HepG2 (cell line): Measurements from ENCODE around the gene DLEC1. TPM values are rescaled to one million over a fixed set of nuclear protein-coding genes. Genes with fewer than 3 reads are reported as not detected.

Experiments used
- AGO2 ChIP-seq: fragments of 200-400 bp; formaldehyde crosslinking; optimal IDR thresholded peaks from 2 replicates; pipeline ENCODE3; 2017; ENCODE audit warnings: mild to moderate bottlenecking, low read depth, low read length, moderate library complexity
- HDAC1 ChIP-seq: sonication (generic); formaldehyde crosslinking; IDR thresholded peaks from 2 replicates; pipeline ENCODE4 v1.5.1; 2020; ENCODE audit warnings: mild to moderate bottlenecking, missing genetic modification reagents
- SALL1 ChIP-seq: sonication (generic); formaldehyde crosslinking; IDR thresholded peaks from 2 replicates; pipeline ENCODE4 v1.8.0; 2022; ENCODE audit warnings: mild to moderate bottlenecking, missing genetic modification reagents
- SIN3B ChIP-seq: fragments of 150-350 bp; IDR thresholded peaks from 2 replicates; pipeline ENCODE4 v1.6.1; 2014; ENCODE audit warnings: low read length
- STAG1 ChIP-seq: sonication (generic); formaldehyde crosslinking; IDR thresholded peaks from 2 replicates; pipeline ENCODE4 v1.4.0; 2020; ENCODE audit warnings: missing genetic modification reagents
- UBTF ChIP-seq: sonication (generic); formaldehyde crosslinking; IDR thresholded peaks from 2 replicates; pipeline ENCODE4 v1.4.0; 2020; ENCODE audit warnings: mild to moderate bottlenecking, missing genetic modification reagents
- ZBED4 ChIP-seq: sonication (generic); formaldehyde crosslinking; IDR thresholded peaks from 2 replicates; pipeline ENCODE4 v1.4.0; 2020; ENCODE audit warnings: missing genetic modification reagents, borderline replicate concordance
- ZBTB7B ChIP-seq: sonication (generic); formaldehyde crosslinking; IDR thresholded peaks from 2 replicates; pipeline ENCODE4 v1.4.0; 2020; ENCODE audit warnings: missing genetic modification reagents
- ZC3H13 ChIP-seq: sonication (generic); formaldehyde crosslinking; IDR thresholded peaks from 2 replicates; pipeline ENCODE4 v1.8.1; 2023; ENCODE audit warnings: mild to moderate bottlenecking, missing genetic modification reagents, moderate library complexity
- ZKSCAN5 ChIP-seq: sonication (generic); formaldehyde crosslinking; IDR thresholded peaks from 2 replicates; pipeline ENCODE4 v1.5.1; 2020; ENCODE audit warnings: mild to moderate bottlenecking, missing genetic modification reagents
- ZKSCAN8 ChIP-seq: IDR thresholded peaks from 2 replicates; pipeline ENCODE4 v1.6.1; 2016; ENCODE audit warnings: borderline replicate concordance, missing genetic modification reagents, missing compliant biosample characterization
- ZNF253 ChIP-seq: sonication (generic); formaldehyde crosslinking; IDR thresholded peaks from 2 replicates; pipeline ENCODE4 v1.8.0; 2022; ENCODE audit warnings: mild to moderate bottlenecking, missing genetic modification reagents, borderline replicate concordance
- ZNF275 ChIP-seq: sonication (generic); formaldehyde crosslinking; IDR thresholded peaks from 2 replicates; pipeline ENCODE4 v1.8.0; 2022; ENCODE audit warnings: missing genetic modification reagents, mild to moderate bottlenecking, inconsistent platforms, borderline replicate concordance
- ZNF33B ChIP-seq: sonication (generic); formaldehyde crosslinking; IDR thresholded peaks from 2 replicates; pipeline ENCODE4 v1.5.1; 2020; ENCODE audit warnings: mild to moderate bottlenecking, missing genetic modification reagents
- ZNF451 ChIP-seq: sonication (generic); formaldehyde crosslinking; IDR thresholded peaks from 2 replicates; pipeline ENCODE4 v1.5.0; 2020; ENCODE audit warnings: mild to moderate bottlenecking, missing genetic modification reagents
- ZNF543 ChIP-seq: sonication (generic); formaldehyde crosslinking; IDR thresholded peaks from 2 replicates; pipeline ENCODE4 v1.4.0; 2020; ENCODE audit warnings: mild to moderate bottlenecking, missing genetic modification reagents
- ZNF557 ChIP-seq: sonication (generic); formaldehyde crosslinking; IDR thresholded peaks from 2 replicates; pipeline ENCODE4 v1.4.0; 2020; ENCODE audit warnings: missing genetic modification reagents
- ZNF607 ChIP-seq: sonication (generic); formaldehyde crosslinking; IDR thresholded peaks from 2 replicates; pipeline ENCODE4 v1.5.1; 2020; ENCODE audit warnings: missing genetic modification reagents, mild to moderate bottlenecking, borderline replicate concordance
- ZNF614 ChIP-seq: IDR thresholded peaks from 2 replicates; pipeline ENCODE4 v1.6.1; 2018; ENCODE audit warnings: missing biosample characterization, missing genetic modification reagents, inconsistent platforms, borderline replicate concordance
- ZNF773 ChIP-seq: sonication (generic); formaldehyde crosslinking; IDR thresholded peaks from 2 replicates; pipeline ENCODE4 v1.4.0; 2020; ENCODE audit warnings: missing genetic modification reagents, borderline replicate concordance
- ZNF891 ChIP-seq: sonication (generic); formaldehyde crosslinking; IDR thresholded peaks from 2 replicates; pipeline ENCODE4 v1.5.0; 2020; ENCODE audit warnings: mild to moderate bottlenecking, missing genetic modification reagents
- ZSCAN20 ChIP-seq: sonication (generic); formaldehyde crosslinking; IDR thresholded peaks from 2 replicates; pipeline ENCODE4 v1.4.0; 2020; ENCODE audit warnings: missing genetic modification reagents, mild to moderate bottlenecking, borderline replicate concordance
- polyA plus RNA-seq, 8 experiments: library from polyadenylated mRNA; depleted of rRNA in 3 of 8; stranded (reverse) in 7 of 8; unstranded in 1 of 8; fragments of >200 nt; fragmentation: Illumina TruSeq in 4 of 8; extraction: Trizol in 4 of 8; gene quantifications; 2 replicates each; pipeline versions ENCODE4 v1.2.1 to v1.2.3, GENCODE V29; 2011 to 2016; ENCODE audit warnings: low read depth in 4 of 8, missing spikeins in 1 of 8, mixed read lengths in 1 of 8; ENCODE audit not compliant: insufficient read depth in 1 of 8
- total RNA-seq, 5 experiments: library from RNA; depleted of rRNA; stranded (reverse); fragments of >200 nt; fragmentation: Illumina TruSeq; extraction: Trizol; gene quantifications; 2 replicates each; pipeline ENCODE4 v1.2.3, GENCODE V29; 2016; ENCODE audit warnings: low read depth in 1 of 5

Gene DLEC1
- total and polyA plus RNA-seq, 2 of the 13 experiments (the other 11 are each of a cell fraction or from before 2014, with no cell fraction given), result 0.09 TPM; not detected in 1

DNA sequence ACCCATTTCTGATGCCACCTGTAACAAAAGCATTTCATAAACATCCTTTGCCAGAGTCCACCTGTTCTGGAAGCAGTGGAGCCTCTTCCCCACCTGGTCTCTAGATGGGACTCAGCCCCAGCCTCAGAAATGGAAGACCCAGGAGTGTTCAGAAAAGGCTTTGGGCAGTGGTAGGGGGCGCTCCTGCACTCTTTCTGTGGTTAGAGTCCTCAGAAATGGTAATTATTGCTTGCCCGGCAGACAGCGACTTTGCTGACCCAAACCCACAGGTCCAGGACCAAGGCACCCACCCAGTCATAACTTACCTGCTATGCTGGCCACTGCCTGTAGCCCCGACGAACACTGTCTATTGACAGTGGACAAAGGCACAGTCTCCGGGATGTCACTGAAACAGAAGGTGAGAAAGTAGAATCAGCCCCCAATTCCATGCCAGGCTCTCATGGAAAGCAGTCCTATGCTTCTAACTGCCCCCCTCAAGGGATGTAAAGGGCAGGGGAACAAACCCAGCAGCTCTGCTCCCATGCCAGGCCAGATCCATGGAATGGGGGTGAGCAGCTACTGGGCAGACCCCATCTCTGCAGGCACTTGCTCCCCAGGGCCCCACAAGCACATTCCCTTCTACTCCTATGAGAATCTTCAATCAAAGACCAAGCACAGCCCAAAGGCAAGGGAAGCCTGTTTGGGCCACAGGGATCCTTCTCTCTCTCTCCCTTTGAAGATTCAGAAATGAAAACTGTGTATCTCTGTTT lies 92.8 kb downstream of the DLEC1 start (continued):
- TF ChIP-seq ZNF275 (CRISPR knock-in tag), result no peak
- no peak for TF ChIP-seq ZNF543
- TF ChIP-seq SIN3B, result no peak
- TF ChIP-seq ZSCAN20 (CRISPR knock-in tag), result no peak
- TF ChIP-seq ZC3H13 (CRISPR knock-in tag), result no peak
- TF ChIP-seq SALL1 (CRISPR knock-in tag), result 0 out of 2 replicates have a peak, but pooled peaks have one; percentile 25
- TF ChIP-seq ZNF253 (CRISPR knock-in tag), result 0 out of 2 replicates have a peak, but pooled peaks have one; percentile 39
- TF ChIP-seq ZNF891 (CRISPR knock-in tag), result peak; percentile 65; the same call in 1 of the 2 replicates
- no peak for TF ChIP-seq ZNF773 (CRISPR knock-in tag)
- TF ChIP-seq ZNF451, result no peak
- no peak for TF ChIP-seq ZBTB7B (CRISPR knock-in tag)
- TF ChIP-seq HDAC1 (CRISPR knock-in tag), result no peak
- TF ChIP-seq ZNF607 (CRISPR knock-in tag), result no peak
- peak; percentile 54 for TF ChIP-seq STAG1 (CRISPR knock-in tag)
- no peak for TF ChIP-seq ZKSCAN8
- TF ChIP-seq ZNF557 (CRISPR knock-in tag), result no peak
- TF ChIP-seq ZKSCAN5, result no peak
- peak; percentile 51; the same call in 1 of the 2 replicates for TF ChIP-seq ZNF614 (CRISPR knock-in tag)
- TF ChIP-seq UBTF (CRISPR knock-in tag), result 0 out of 2 replicates have a peak, but pooled peaks have one; percentile 15
- TF ChIP-seq ZBED4 (CRISPR knock-in tag), result 0 out of 2 replicates have a peak, but pooled peaks have one; percentile 37
- TF ChIP-seq ZNF33B (CRISPR knock-in tag), result no peak
- TF ChIP-seq AGO2, result peak; percentile 13
